TTC549 (cell line): Measurements from ENCODE around the gene PDE1C.
"Not testable (repeated sequence)": the region's sequence is repeated elsewhere in the genome, so short reads cannot be mapped to it uniquely, and the experiment has no call there.

Experiments
- FAIRE-seq: peaks from 2 replicates; lab custom pipeline; 2012; peaks lifted over from hg19 to GRCh38; lab: Jason Lieb, UNC

PDE1C gene

DNA sequence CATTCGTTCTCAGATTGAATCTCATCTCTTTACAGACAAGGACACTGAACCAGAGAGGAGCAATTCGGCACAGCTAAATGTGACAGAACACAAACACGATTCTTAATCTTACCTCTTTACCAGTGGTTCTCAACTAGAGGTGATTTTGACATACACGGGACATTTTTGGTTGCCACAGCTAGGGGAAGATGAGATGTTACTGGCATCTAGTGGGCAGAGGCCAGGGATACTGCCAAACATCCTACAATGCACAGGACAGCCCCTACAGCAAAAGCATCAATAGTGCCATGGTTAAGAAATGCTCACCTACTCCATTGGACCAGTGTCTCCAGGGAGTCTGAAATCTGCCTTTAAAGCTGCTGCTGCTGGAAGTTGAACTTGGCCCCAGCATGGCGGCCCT is 27.3 kb downstream of the PDE1C start:
- no peak for FAIRE-seq

DNA sequence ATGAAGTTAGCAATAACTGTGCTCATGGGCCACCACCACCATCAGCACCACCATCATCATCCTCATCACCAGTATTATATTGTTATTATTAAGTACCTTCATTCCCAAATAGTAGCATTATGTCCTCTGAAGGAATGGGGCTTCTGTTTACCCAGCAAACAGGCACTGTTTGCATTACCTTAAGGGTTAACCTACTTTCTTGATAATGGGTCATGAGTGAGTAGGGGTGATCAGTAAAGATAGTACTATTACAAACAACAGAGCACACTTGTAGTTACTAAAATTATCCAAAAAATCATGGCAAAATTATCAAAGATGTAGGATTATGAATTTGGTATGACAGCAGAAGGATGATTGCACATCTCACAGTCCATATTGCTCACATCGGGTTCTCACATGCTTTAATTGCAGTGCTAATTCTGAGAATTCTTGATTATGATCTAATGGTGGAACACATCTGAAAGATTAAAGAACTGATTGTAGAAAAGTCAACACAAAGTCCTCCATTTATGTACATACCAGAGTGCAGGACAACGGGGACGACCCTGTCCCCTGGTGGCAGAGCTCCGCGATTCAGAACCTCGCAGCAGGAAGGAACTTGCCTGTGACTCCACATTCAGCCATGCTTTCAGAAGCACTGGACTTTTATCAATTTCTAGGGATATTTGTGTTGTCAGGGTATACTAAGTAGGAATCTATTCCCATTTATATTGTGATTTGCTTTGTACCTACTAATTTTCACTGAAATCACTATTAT is 31.0 kb downstream of the PDE1C start:
- FAIRE-seq: no peak

DNA sequence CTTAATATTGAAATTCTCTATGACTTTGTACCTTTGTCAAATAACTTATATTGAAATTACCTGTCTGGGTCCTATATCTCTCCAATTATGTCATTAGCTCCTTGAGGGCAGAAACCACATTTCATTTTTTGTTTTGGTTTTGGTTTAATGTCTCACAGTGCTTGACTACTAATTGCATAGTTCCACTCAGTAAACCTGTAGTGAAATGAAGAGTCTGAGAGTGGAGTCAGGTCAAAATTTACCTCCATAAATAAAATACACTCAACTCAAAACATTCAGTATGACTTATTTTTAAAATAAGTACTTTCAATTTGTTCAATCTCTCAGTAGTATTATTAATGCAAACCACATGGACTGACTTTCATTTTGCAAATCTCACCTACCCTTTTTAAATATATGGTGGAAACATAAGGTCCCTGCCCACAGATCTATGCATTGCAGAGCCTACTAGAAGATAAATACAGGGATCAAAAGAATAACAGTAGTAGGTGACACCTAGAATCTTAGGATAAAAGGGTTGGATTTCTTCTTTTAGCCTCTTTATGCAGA is 32.5 kb downstream of the PDE1C start:
- no peak for FAIRE-seq

DNA sequence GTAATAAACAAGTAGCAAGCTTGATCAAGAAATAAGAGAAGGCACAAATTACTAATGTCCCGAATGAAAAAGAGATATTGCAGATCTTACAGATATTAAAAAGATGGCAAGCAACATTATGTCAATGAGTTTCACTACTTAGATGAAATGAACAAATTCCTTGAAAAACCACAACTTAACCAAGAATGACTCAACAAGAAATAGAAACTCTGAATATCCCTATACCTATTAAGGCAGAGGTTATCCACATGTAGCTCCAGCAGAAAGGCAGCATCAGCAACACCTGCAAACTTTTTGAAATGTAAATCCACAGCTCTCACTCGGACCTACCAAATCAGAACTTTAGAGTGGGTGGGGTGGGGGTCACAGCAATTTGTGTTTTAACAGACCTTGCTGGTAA is 33.6 kb downstream of the PDE1C start:
- FAIRE-seq: no peak

- no peak for FAIRE-seq
These were observed 36.2 kb downstream of the PDE1C start for GRCh38 chr7:32034052-32034451.

GRCh38 chr7:32033006-32033405 is 37.2 kb downstream of the PDE1C start:
- no peak for FAIRE-seq

- no peak for FAIRE-seq
These were observed 38.0 kb downstream of the PDE1C start for GRCh38 chr7:32032211-32032610.

DNA sequence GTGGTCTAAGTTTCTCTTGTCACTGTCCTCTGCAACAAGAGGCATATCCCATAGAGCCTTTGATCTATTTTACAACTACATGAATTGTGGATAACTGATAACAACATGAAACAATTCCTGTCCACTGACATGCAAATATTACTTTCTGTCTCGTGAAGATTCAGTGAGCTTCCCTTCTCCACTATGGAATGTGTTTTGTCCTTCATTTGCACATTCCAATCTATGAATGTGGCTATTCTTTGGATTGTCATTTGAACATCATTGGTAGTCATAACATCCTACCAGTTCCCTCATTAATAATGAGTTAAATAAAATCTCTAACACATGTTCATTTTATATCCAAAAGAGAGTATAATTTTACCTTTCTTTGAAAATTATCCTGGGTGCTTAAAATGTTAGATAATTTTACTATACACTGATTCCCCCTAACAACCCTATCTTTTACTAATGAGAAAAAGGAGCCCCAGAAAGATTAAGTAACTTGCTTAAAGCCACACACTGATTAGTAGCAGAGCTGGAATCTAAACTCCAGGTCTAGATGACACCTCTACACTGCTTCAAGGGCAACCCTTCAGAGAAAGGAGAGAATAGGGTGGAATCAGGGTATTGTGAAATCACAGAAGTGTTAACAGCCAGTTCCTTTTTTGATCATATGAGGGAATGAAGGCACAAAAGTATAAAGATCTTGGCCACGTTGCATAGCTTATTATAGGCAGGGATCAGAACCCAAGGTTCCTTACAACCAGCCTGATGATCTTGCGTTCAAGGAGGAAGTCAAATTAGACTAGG is 39.1 kb downstream of the PDE1C start:
- FAIRE-seq: no peak

DNA sequence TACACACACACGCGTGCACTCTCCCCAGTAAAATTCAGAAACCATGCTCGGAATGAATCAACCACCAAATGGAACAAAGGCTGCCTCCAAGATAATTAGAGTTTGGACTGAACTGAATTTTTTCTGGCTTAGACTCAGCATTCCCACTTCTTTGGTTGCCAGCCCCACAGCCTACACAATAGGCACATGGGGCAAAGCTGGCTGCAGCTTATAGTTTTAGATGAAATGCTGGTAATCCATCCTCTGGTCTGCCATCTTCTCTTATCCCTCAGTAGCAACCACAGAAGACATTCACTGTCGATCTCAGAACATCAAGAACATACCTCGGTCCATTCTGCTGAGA is 44.2 kb downstream of the PDE1C start:
- FAIRE-seq: no peak

- FAIRE-seq: no peak
These were observed 44.7 kb downstream of the PDE1C start for GRCh38 chr7:32025381-32026082.

DNA sequence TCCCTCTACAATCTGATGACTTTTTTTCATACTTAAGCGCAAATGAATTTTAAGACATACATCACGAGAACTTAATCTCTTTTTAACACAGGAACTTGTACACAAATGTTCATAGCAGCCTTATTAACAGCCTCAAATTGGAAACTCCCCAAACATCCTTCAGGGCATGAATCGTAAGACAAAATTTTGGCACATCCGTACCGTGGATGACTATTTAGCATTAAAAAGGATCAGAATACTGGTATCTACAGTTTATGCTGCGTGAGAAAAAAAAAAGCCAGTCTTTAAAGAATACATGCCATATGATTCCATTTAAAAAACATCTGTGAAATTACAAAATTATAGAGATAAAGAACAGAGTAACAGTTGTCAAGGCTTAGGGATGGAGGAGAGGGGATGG is 46.8 kb downstream of the PDE1C start:
- FAIRE-seq: no peak

DNA sequence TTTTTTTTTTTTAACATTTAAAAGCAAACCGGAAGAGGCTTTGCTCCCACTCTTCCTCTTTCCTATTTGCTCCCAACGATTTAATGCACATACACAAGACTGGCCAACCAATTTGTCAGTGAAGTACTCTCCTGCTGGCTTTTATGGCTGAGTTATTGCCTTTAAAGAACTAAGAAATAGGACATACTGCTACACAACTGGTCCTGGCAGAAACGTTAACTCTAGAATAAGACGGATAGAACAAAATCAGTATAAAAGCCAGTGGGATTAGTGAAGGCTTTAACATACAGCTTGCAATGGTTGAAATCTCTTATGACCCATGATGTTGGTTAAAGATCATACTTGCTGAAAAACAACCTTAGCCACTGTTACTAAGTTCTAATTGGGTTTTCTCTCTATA is 47.2 kb downstream of the PDE1C start:
- FAIRE-seq: no peak

DNA sequence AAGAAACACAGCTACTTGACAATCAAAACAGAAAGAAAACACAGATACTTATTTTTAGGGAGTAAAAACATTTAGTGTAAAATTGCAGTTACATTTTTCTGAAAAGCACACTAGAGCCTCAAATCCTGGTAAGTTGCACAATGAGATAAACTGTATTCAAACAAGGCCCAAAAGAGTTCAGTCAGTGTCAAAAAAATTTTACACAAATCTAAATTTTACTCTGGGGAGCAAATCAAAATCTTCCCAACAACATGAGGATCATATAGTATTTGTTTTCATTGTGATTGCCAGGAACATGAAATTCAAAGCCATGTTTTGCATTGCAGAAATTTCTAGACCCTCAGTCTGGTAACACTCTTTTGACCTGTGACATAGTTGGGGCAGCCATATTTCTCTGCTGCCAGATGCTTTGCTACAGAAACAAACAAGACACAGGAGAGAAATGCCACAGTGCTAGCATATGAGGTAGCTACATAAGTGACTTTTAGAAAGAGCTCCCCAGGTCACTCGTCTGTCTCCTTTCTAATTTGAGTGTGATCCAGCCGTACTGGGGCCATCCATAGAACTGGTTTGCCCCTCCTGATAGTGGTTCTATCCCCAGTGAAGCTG is 49.6 kb downstream of the PDE1C start:
- no peak for FAIRE-seq

- FAIRE-seq: no peak
These were observed 51.2 kb downstream of the PDE1C start for GRCh38 chr7:32018845-32019578.

GRCh38 chr7:32015133-32015532 is 55.1 kb downstream of the PDE1C start:
- no peak for FAIRE-seq

- not testable (repeated sequence) for FAIRE-seq
These were observed 56.7 kb downstream of the PDE1C start for GRCh38 chr7:32013471-32013870.

DNA sequence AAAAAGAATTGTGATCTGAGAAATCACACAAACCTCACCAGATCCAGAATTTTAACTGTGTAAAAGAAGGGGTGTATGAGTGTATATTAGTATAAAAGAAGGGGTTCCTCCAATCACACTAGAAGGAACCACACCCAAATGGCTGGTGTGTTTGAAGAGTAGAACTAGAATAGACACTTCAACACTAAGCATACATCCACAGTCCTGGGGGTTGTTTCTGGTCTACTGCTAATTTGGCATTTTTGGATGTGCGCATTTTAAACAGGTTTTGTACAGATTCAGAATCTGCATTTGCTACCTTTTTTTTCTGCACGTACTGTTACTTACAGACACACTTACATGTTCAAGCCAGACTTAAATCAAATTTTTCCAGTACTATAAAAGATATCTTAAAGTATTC is 64.6 kb downstream of the PDE1C start:
- no peak for FAIRE-seq

GRCh38 chr7:32001948-32002347 is 68.3 kb downstream of the PDE1C start:
- no peak for FAIRE-seq

DNA sequence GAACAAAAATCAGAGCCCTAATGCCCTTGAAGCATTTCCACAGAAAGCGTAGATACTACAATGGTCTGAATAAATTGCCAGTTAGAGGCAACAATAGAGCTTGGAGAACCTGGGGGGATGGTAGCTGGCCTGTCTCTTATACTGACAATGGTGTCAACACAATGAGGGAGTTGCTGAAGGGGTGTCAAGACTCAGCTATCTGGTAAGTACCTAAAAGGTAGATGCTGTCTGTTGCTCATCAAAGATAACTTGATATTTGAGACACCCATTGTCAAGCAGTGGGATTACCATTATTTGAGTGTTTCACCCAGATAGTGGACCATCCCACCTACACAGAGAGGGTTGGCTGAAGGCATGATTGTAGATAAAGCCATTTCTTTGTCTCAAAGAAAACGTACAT is 72.8 kb downstream of the PDE1C start:
- FAIRE-seq: no peak

GRCh38 chr7:31995134-31995533 is 75.1 kb downstream of the PDE1C start:
- FAIRE-seq: no peak

- FAIRE-seq: no peak
These were observed 78.4 kb downstream of the PDE1C start for GRCh38 chr7:31991846-31992245.

DNA sequence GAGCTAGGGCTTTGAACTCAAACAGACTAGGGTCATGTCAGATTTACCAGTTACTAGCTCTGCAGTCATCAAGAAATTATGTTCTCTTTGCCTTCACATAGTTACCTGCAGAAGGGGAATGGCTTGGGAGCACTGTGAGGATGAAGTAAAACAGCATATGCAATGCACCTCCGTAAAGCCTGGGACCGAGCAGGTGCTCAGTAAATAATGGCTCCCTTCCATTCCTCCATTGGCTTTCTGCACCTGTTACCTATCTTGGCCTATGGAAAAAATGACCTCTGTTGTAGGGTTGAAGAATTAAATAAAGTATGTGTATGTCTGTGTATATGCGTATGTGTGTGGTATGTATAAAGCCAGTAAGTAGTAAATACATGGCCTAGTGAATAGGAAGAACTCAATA is 78.8 kb downstream of the PDE1C start:
- FAIRE-seq: no peak
